ENCODE results near the gene LAMA5.

The LAMA5 gene

DNA sequence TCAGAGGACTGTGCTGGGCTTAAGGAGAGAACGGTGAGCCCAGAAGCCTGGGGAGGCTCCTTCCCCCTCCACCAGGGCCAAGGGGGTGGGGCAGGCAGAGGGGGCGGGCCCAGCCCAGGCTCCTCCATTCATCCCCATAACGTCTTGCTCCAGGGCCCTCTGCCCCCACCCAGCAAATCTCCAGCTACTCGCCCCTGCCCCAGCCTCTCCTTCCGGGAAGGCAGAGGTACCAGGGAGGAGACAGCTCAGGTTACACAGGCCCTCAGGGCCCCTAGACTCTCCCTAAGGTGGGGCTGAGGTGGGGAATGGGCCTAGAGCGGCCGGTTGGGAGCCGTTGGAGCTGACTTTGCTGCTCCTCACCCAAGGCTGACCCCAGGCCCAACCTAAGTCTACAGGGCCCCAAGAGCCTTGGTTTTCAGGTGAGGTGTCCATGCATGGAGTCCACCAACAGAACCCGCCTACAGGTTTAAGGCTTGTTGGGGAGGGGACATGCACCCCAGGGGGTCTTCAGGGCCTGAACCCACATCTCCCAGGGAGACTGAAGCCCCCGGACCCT, 1.2 kb downstream of the LAMA5 start:
- Histone ChIP-seq H4K20me1 (ENCODE audit: insufficient read depth, low read length) (no peaks in the 10 kb centered on the region), H3K79me2 (ENCODE audit: low read length) (peaks cover 46% of the 10 kb centered on the region), H3K27ac (ENCODE audit: low read length) (peak overlapping the region; percentile 2; the same call in 1 of the 2 replicates), H3K9me2 (replicated peaks; ENCODE audit: insufficient read depth, low read length) (no peaks in the 10 kb centered on the region), H3K9me3 (replicated peaks; ENCODE audit: insufficient read depth, low read length) (no peaks in the 10 kb centered on the region), H3K4me2 (ENCODE audit: low read depth, low read length) (peak overlapping the region; percentile 72), H2AFZ (ENCODE audit: low read length) (no peak overlapping the region), H3K9ac (ENCODE audit: low read length) (peak overlapping the region; percentile 90), H3K27me3 (replicated peaks; ENCODE audit: insufficient read depth, low read length) (no peaks in the 10 kb centered on the region), H3F3A (ENCODE audit: insufficient read depth, low read length) (peaks cover 4% of the 10 kb centered on the region; the same call in 1 of the 2 replicates), H3K36me3 (replicated peaks; ENCODE audit: insufficient read depth, low read length) (no peaks in the 10 kb centered on the region), H3K4me3 (ENCODE audit: low read length) (peak overlapping the region; percentile 90), H3K4me1 (ENCODE audit: low read length) (peaks cover 13% of the 10 kb centered on the region)
- DNase-seq, result no peak
- no peak for TF ChIP-seq EZH2phosphoT487 (IDR thresholded peaks at IDR 0.05; ENCODE audit: low read length)
- TF ChIP-seq, protein P1, sequence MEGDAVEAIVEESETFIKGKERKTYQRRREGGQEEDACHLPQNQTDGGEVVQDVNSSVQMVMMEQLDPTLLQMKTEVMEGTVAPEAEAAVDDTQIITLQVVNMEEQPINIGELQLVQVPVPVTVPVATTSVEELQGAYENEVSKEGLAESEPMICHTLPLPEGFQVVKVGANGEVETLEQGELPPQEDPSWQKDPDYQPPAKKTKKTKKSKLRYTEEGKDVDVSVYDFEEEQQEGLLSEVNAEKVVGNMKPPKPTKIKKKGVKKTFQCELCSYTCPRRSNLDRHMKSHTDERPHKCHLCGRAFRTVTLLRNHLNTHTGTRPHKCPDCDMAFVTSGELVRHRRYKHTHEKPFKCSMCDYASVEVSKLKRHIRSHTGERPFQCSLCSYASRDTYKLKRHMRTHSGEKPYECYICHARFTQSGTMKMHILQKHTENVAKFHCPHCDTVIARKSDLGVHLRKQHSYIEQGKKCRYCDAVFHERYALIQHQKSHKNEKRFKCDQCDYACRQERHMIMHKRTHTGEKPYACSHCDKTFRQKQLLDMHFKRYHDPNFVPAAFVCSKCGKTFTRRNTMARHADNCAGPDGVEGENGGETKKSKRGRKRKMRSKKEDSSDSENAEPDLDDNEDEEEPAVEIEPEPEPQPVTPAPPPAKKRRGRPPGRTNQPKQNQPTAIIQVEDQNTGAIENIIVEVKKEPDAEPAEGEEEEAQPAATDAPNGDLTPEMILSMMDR (IDR thresholded peaks at IDR 0.05; ENCODE audit: low read length), result no peak
- no peak for TF ChIP-seq EZH2 (optimal IDR thresholded peaks at IDR 0.05; ENCODE audit: low read depth, low read length)

DNA sequence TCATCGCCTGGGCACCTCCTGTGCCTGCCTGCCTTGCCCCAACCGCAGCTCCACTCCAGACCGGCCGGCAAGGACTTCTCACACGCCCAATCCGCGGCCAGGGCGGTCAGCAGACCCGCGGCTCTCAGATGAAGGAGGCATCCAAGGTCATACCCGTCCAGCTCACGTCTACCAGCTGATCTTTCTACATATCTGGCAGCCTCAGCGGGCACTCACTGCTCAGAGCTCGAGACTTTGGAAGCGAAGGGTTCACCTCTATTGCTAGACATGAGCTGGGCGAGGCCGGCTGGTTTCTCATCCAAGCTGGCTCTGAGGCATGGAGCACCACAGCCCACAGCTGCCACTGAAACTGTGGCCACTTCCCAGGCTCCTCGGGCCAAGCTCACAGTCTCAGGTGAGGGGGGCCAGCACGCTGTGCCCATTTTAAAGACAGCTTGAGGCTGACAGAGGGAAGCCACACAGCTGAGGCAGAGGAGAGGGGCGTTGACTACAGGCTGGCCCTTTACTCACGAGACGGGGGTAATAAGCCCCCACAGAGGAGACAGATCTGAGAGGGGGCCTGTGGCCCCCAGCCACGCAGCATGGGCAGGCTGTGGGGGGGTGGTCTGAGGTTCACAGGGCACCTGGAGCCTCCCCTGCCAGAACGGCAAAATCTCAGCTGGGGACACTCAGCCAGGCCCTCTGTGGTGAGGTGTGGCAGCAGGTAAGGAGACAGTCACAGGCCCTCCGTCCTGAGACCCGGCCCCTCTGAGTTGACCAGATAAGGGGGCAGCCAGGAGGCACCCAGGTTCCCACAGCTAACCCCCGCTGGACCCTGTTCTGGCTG, 2.0 kb downstream of the LAMA5 start:
- peaks cover 46% of the 10 kb centered on the region for H3K79me2 ChIP-seq (ENCODE audit: low read length)
- no peaks in the 10 kb centered on the region for H4K20me1 ChIP-seq (ENCODE audit: insufficient read depth, low read length)
- TF ChIP-seq, protein P1 (IDR thresholded peaks at IDR 0.05; ENCODE audit: low read length), result no peak
- no peak for TF ChIP-seq EZH2 (optimal IDR thresholded peaks at IDR 0.05; ENCODE audit: low read depth, low read length)
- no peak for TF ChIP-seq EZH2phosphoT487 (IDR thresholded peaks at IDR 0.05; ENCODE audit: low read length)
- no peaks in the 10 kb centered on the region for H3K27me3 ChIP-seq (replicated peaks; ENCODE audit: insufficient read depth, low read length)
- peak overlapping the region; percentile 72; the same call in 1 of the 2 replicates for H3K4me2 ChIP-seq (ENCODE audit: low read depth, low read length)
- no peak overlapping the region; the same call in 1 of the 2 replicates for H3K9ac ChIP-seq (ENCODE audit: low read length)
- H3K4me1 ChIP-seq (ENCODE audit: low read length), result peaks cover 13% of the 10 kb centered on the region
- H3K36me3 ChIP-seq (replicated peaks; ENCODE audit: insufficient read depth, low read length), result no peaks in the 10 kb centered on the region
- H2AFZ ChIP-seq (ENCODE audit: low read length), result no peak overlapping the region
- H3F3A ChIP-seq (ENCODE audit: insufficient read depth, low read length), result peaks cover 4% of the 10 kb centered on the region; the same call in 1 of the 2 replicates
- H3K9me3 ChIP-seq (replicated peaks; ENCODE audit: insufficient read depth, low read length), result no peaks in the 10 kb centered on the region
- H3K27ac ChIP-seq (ENCODE audit: low read length), result no peak overlapping the region
- no peak for DNase-seq
- no peaks in the 10 kb centered on the region for H3K9me2 ChIP-seq (replicated peaks; ENCODE audit: insufficient read depth, low read length)
- H3K4me3 ChIP-seq (ENCODE audit: low read length), result no peak overlapping the region

DNA sequence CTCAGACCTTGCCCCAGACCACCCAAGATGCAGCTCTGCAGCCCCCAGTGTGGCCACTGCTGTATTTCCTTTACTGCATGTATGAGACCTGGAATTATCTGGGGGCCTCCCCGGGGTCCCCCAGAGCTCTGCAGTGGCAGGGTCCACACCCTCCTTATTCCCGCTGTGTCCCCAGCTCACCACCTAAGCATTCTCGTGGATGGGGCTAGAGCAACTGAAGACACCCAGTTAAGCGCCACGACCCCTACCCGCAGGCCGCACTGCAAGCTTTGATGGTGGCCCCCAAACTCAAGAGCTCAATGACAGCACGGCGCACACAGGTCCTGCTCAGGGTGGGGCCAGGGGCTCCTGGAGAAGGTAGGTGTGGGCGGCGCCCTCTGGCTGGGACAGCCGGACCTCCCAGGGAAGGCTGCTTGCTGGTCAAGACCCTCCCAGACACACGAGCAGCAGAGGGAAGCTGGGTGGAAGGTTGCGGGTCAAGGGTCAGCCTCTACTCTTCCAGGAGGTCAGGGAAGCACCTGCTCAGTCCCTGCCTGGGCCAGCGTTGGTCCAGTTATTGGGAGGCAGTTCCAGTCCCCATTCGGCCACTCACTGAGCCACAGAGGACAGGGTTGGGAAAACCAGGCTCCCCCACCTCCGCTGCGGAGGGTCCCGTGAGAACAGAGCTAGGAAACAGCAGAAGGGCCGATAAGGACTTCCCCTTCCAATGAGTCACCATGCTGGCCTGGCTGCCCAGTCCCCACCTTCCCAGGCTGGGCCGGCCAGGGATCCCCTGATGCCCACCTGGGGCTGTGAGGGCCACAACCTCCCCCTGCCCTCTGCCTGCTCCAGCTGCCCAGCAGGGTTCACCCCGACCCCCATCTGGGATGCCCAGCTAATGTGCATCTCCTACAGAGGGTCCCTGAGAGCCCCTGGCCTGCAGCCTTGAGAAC, 2.9 kb downstream of the LAMA5 start:
- H3K4me2 ChIP-seq (ENCODE audit: low read depth, low read length), result no peak overlapping the region
- H3K36me3 ChIP-seq (replicated peaks; ENCODE audit: insufficient read depth, low read length), result no peaks in the 10 kb centered on the region
- peaks cover 13% of the 10 kb centered on the region for H3K4me1 ChIP-seq (ENCODE audit: low read length)
- H4K20me1 ChIP-seq (ENCODE audit: insufficient read depth, low read length), result no peaks in the 10 kb centered on the region
- no peaks in the 10 kb centered on the region for H3K9me2 ChIP-seq (replicated peaks; ENCODE audit: insufficient read depth, low read length)
- H3K4me3 ChIP-seq (ENCODE audit: low read length), result no peak overlapping the region
- TF ChIP-seq EZH2phosphoT487 (IDR thresholded peaks at IDR 0.05; ENCODE audit: low read length), result no peak
- TF ChIP-seq, protein P1 (IDR thresholded peaks at IDR 0.05; ENCODE audit: low read length), result no peak
- no peak for TF ChIP-seq EZH2 (optimal IDR thresholded peaks at IDR 0.05; ENCODE audit: low read depth, low read length)
- no peaks in the 10 kb centered on the region for H3K27me3 ChIP-seq (replicated peaks; ENCODE audit: insufficient read depth, low read length)
- peaks cover 50% of the 10 kb centered on the region for H3K79me2 ChIP-seq (ENCODE audit: low read length)
- peaks cover 4% of the 10 kb centered on the region; the same call in 1 of the 2 replicates for H3F3A ChIP-seq (ENCODE audit: insufficient read depth, low read length)
- no peak for DNase-seq
- H3K9me3 ChIP-seq (replicated peaks; ENCODE audit: insufficient read depth, low read length), result no peaks in the 10 kb centered on the region
- no peak overlapping the region for H3K27ac ChIP-seq (ENCODE audit: low read length)
- H2AFZ ChIP-seq (ENCODE audit: low read length), result no peak overlapping the region
- no peak overlapping the region for H3K9ac ChIP-seq (ENCODE audit: low read length)

All from MM.1S (cell line).